ENCODE results near the gene C11orf86. TPM values are rescaled to one million over a fixed set of nuclear protein-coding genes. Genes with fewer than 3 reads are reported as not detected.
"Not testable (repeated sequence)": the region's sequence is repeated elsewhere in the genome, so short reads cannot be mapped to it uniquely, and the experiment has no call there.

C11orf86 gene
- total RNA-seq, 4 donors from 2014 or later = 21.0 to 88.3 (median 56.1) TPM; not detected in 1

GRCh38 chr11:66958956-66959274, 16.2 kb upstream of the C11orf86 start:
- H3K36me3 ChIP-seq = no peaks in the 10 kb centered on the region
- H3K27ac ChIP-seq = peak overlapping the region; percentile 55 to 91 (median 83)
- intact Hi-C loops (cut with DNase I; ENCODE audit: low total_unique reads) = no loop called here
- H3K9me3 ChIP-seq = no peaks in the 10 kb centered on the region
- 40% methylated on average over 10 of the region's 10 CpGs; no CpG with 5 or more reads in 1 of the 2 donors for WGBS, 2 donors (ENCODE audit: low coverage in 1 of 2)
- no peaks in the 10 kb centered on the region for H3K27me3 ChIP-seq
- no peak for TF ChIP-seq CTCF (IDR thresholded peaks at IDR 0.05)
- TF ChIP-seq POLR2A (IDR thresholded peaks at IDR 0.05) = no peak
- TF ChIP-seq EP300 (IDR thresholded peaks at IDR 0.05; ENCODE audit: low read depth) = no peak
- no peak for TF ChIP-seq POLR2AphosphoS5 (IDR thresholded peaks at IDR 0.05)
- peak overlapping the region in 2 of 4 donors; percentile 6 to 59 for H3K4me3 ChIP-seq
- in situ Hi-C loops (cut with MboI; ENCODE audit: low pct_ligation_motif_present in 1 of 4, low pct_unique_long_range_greater_than_20kb in 1 of 4, low sequenced_read_pairs in 3 of 4) = no loop called here
- DNase-seq = no peak
- peaks cover 9 to 27% (median 14%) of the 10 kb centered on the region in 4 donors for H3K4me1 ChIP-seq

GRCh38 chr11:66961691-66962213, 13.4 kb upstream of the C11orf86 start:
- DNase-seq; H3K27me3 ChIP-seq; intact Hi-C loops (cut with DNase I; ENCODE audit: low total_unique reads); H3K4me3 ChIP-seq; H3K27ac ChIP-seq; in situ Hi-C loops (cut with MboI; ENCODE audit: low pct_ligation_motif_present in 1 of 4, low pct_unique_long_range_greater_than_20kb in 1 of 4, low sequenced_read_pairs in 3 of 4); H3K36me3 ChIP-seq; H3K9me3 ChIP-seq: not testable (repeated sequence)
- 55 to 88% methylated on average over 5 of the region's 5 CpGs for WGBS, 2 donors (ENCODE audit: low coverage in 1 of 2)
- peaks cover 9 to 17% (median 13%) of the 10 kb centered on the region in 4 donors for H3K4me1 ChIP-seq

GRCh38 chr11:66962247-66962646, 12.9 kb upstream of the C11orf86 start:
- H3K27me3 ChIP-seq = no peaks in the 10 kb centered on the region
- intact Hi-C loops (cut with DNase I; ENCODE audit: low total_unique reads) = no loop called here

GRCh38 chr11:66962801-66963200, 12.3 kb upstream of the C11orf86 start:
- WGBS, 2 donors (ENCODE audit: low coverage in 1 of 2) = 95 to 98% methylated on average over 5 of the region's 5 CpGs
- H3K4me3 ChIP-seq = no peak overlapping the region
- TF ChIP-seq POLR2A (IDR thresholded peaks at IDR 0.05) = no peak
- TF ChIP-seq EP300 (IDR thresholded peaks at IDR 0.05; ENCODE audit: low read depth) = no peak
- no peak for TF ChIP-seq POLR2AphosphoS5 (IDR thresholded peaks at IDR 0.05)
- no peak for TF ChIP-seq CTCF (IDR thresholded peaks at IDR 0.05)
- DNase-seq = no peak
- in situ Hi-C loops (cut with MboI; ENCODE audit: low pct_ligation_motif_present in 1 of 4, low pct_unique_long_range_greater_than_20kb in 1 of 4, low sequenced_read_pairs in 3 of 4) (no loop called here), intact Hi-C loops (cut with DNase I; ENCODE audit: low total_unique reads) (no loop called here)
- H3K9me3 ChIP-seq = no peaks in the 10 kb centered on the region
- H3K4me1 ChIP-seq = peaks cover 5 to 14% (median 5%) of the 10 kb centered on the region in 4 donors
- no peaks in the 10 kb centered on the region for H3K36me3 ChIP-seq
- H3K27ac ChIP-seq = no peak overlapping the region
- H3K27me3 ChIP-seq = no peaks in the 10 kb centered on the region

More at GRCh38 chr11:66962247-66962646, 12.9 kb upstream of the C11orf86 start:
- Histone ChIP-seq H3K27ac (no peak overlapping the region), H3K36me3 (no peaks in the 10 kb centered on the region), H3K4me3 (no peak overlapping the region), H3K4me1 (peaks cover 9 to 15% (median 10%) of the 10 kb centered on the region in 4 donors), H3K9me3 (no peaks in the 10 kb centered on the region)
- in situ Hi-C loops (cut with MboI; ENCODE audit: low pct_ligation_motif_present in 1 of 4, low pct_unique_long_range_greater_than_20kb in 1 of 4, low sequenced_read_pairs in 3 of 4) = no loop called here
- WGBS, 2 donors (ENCODE audit: low coverage in 1 of 2) = 69% methylated on average over 2 of the region's 2 CpGs; no CpG with 5 or more reads in 1 of the 2 donors
- no peak for DNase-seq
- TF ChIP-seq CTCF (IDR thresholded peaks at IDR 0.05) (no peak), POLR2AphosphoS5 (IDR thresholded peaks at IDR 0.05) (no peak), POLR2A (IDR thresholded peaks at IDR 0.05) (no peak), EP300 (IDR thresholded peaks at IDR 0.05; ENCODE audit: low read depth) (no peak)

GRCh38 chr11:66964495-66964894, 10.6 kb upstream of the C11orf86 start:
- no peak overlapping the region for H3K27ac ChIP-seq
- no peaks in the 10 kb centered on the region for H3K36me3 ChIP-seq
- DNase-seq = no peak
- no peaks in the 10 kb centered on the region for H3K9me3 ChIP-seq
- WGBS, 2 donors (ENCODE audit: low coverage in 1 of 2) = 69 to 74% methylated on average over 3 of the region's 3 CpGs
- TF ChIP-seq CTCF (IDR thresholded peaks at IDR 0.05) (no peak), POLR2AphosphoS5 (IDR thresholded peaks at IDR 0.05) (no peak), POLR2A (IDR thresholded peaks at IDR 0.05) (no peak), EP300 (IDR thresholded peaks at IDR 0.05; ENCODE audit: low read depth) (no peak)
- no peaks in the 10 kb centered on the region for H3K27me3 ChIP-seq
- H3K4me3 ChIP-seq = no peak overlapping the region
- peaks cover 0 to 14% (median 0%) of the 10 kb centered on the region in 4 donors for H3K4me1 ChIP-seq
- intact Hi-C loops (cut with DNase I; ENCODE audit: low total_unique reads) = no loop called here
- in situ Hi-C loops (cut with MboI; ENCODE audit: low pct_ligation_motif_present in 1 of 4, low pct_unique_long_range_greater_than_20kb in 1 of 4, low sequenced_read_pairs in 3 of 4) = no loop called here

Measured in transverse colon (tissue), 4 donors.